ENCODE results near the gene UBXN7.
"Not testable (repeated sequence)": the region's sequence is repeated elsewhere in the genome, so short reads cannot be mapped to it uniquely, and the experiment has no call there.

Gene UBXN7

GRCh38 chr3:196357905-196358304, 74.3 kb downstream of the UBXN7 start:
- no peak for DNase-seq (ENCODE audit: extremely low read depth in 1 of 2, low read depth in 1 of 2)

GRCh38 chr3:196356556-196356955, 75.7 kb downstream of the UBXN7 start:
- DNase-seq (ENCODE audit: extremely low read depth in 1 of 2, low read depth in 1 of 2), result no peak

- no peak for DNase-seq (ENCODE audit: extremely low read depth in 1 of 2, low read depth in 1 of 2)
These were observed 76.6 kb downstream of the UBXN7 start for GRCh38 chr3:196355668-196356067.

- DNase-seq (ENCODE audit: extremely low read depth in 1 of 2, low read depth in 1 of 2), result no peak
These were observed 78.1 kb downstream of the UBXN7 start for GRCh38 chr3:196354132-196354531.

GRCh38 chr3:196351541-196351940, 80.7 kb downstream of the UBXN7 start:
- DNase-seq (ENCODE audit: extremely low read depth in 1 of 2, low read depth in 1 of 2), result no peak

GRCh38 chr3:196350067-196350466, 82.2 kb downstream of the UBXN7 start:
- no peak for DNase-seq (ENCODE audit: extremely low read depth in 1 of 2, low read depth in 1 of 2)

- DNase-seq (ENCODE audit: extremely low read depth in 1 of 2, low read depth in 1 of 2), result no peak
These were observed 83.5 kb downstream of the UBXN7 start for GRCh38 chr3:196348698-196349097.

- DNase-seq (ENCODE audit: extremely low read depth in 1 of 2, low read depth in 1 of 2), result no peak
These were observed 87.6 kb downstream of the UBXN7 start for GRCh38 chr3:196344663-196345062.

- not testable (repeated sequence) for DNase-seq (ENCODE audit: extremely low read depth in 1 of 2, low read depth in 1 of 2)
These were observed 88.3 kb downstream of the UBXN7 start for GRCh38 chr3:196343917-196344316.

- no peak for DNase-seq (ENCODE audit: extremely low read depth in 1 of 2, low read depth in 1 of 2)
These were observed 91.1 kb downstream of the UBXN7 start for GRCh38 chr3:196341137-196341536.

GRCh38 chr3:196340466-196340865, 91.8 kb downstream of the UBXN7 start:
- DNase-seq (ENCODE audit: extremely low read depth in 1 of 2, low read depth in 1 of 2), result no peak

GRCh38 chr3:196339493-196340254, 92.6 kb downstream of the UBXN7 start:
- DNase-seq (ENCODE audit: extremely low read depth in 1 of 2, low read depth in 1 of 2), result no peak

- DNase-seq (ENCODE audit: extremely low read depth in 1 of 2, low read depth in 1 of 2), result no peak
These were observed 93.2 kb downstream of the UBXN7 start for GRCh38 chr3:196339044-196339443.

- no peak for DNase-seq (ENCODE audit: extremely low read depth in 1 of 2, low read depth in 1 of 2)
These were observed 95.7 kb downstream of the UBXN7 start for GRCh38 chr3:196336319-196337145.

- DNase-seq (ENCODE audit: extremely low read depth in 1 of 2, low read depth in 1 of 2), result no peak
These were observed 96.7 kb downstream of the UBXN7 start for GRCh38 chr3:196335503-196335948.

- no peak for DNase-seq (ENCODE audit: extremely low read depth in 1 of 2, low read depth in 1 of 2)
These were observed 97.2 kb downstream of the UBXN7 start for GRCh38 chr3:196334982-196335381.

- DNase-seq (ENCODE audit: extremely low read depth in 1 of 2, low read depth in 1 of 2), result no peak
These were observed 100.1 kb downstream of the UBXN7 start for GRCh38 chr3:196332168-196332567.

- no peak for DNase-seq (ENCODE audit: extremely low read depth in 1 of 2, low read depth in 1 of 2)
These were observed 104.8 kb downstream of the UBXN7 start for GRCh38 chr3:196327405-196327804.

GRCh38 chr3:196326936-196327335, 105.3 kb downstream of the UBXN7 start:
- no peak for DNase-seq (ENCODE audit: extremely low read depth in 1 of 2, low read depth in 1 of 2)

GRCh38 chr3:196323691-196324090, 108.5 kb downstream of the UBXN7 start:
- no peak for DNase-seq (ENCODE audit: extremely low read depth in 1 of 2, low read depth in 1 of 2)

- DNase-seq (ENCODE audit: extremely low read depth in 1 of 2, low read depth in 1 of 2), result no peak
These were observed 109.2 kb downstream of the UBXN7 start for GRCh38 chr3:196323016-196323415.

- DNase-seq (ENCODE audit: extremely low read depth in 1 of 2, low read depth in 1 of 2), result no peak
These were observed 111.1 kb downstream of the UBXN7 start for GRCh38 chr3:196321162-196321561.

Data from stimulated activated CD8-positive, alpha-beta memory T cell treated with anti-CD3 and anti-CD28 coated beads, Interleukin-7, amount 100 ng/mL, for 48 hours (primary cell).